ENCODE measurements around the gene BLOC1S2. TPM values are rescaled to one million over a fixed set of nuclear protein-coding genes. Genes with fewer than 3 reads are reported as not detected.

BLOC1S2 gene
- total RNA-seq, 2 experiments from 2014 or later = 49.4 to 55.9 TPM

- CTCF ChIA-PET = no interaction called here
- Histone ChIP-seq H3K36me3 (ENCODE audit: insufficient read depth, low read length) (peaks cover 75% of the 10 kb centered on the region), H3K27ac (ENCODE audit: low read depth in 1 of 2, low read length in 2 of 2) (no peak overlapping the region), H3K27me3 (ENCODE audit: control insufficient read depth in 1 of 2, insufficient read depth in 2 of 2, low read length in 2 of 2) (no peaks in the 10 kb centered on the region), H3K4me3 (ENCODE audit: low read length) (no peak overlapping the region), H3K4me1 (ENCODE audit: insufficient read depth, low read length) (no peaks in the 10 kb centered on the region), H3K9me3 (ENCODE audit: control insufficient read depth in 1 of 2, insufficient read depth in 1 of 2, low read length in 2 of 2) (no peaks in the 10 kb centered on the region)
- Mint-ChIP-seq H3K27ac (no peak overlapping the region), H3K4me1 (ENCODE audit: low read depth) (peaks cover 10% of the 10 kb centered on the region), H3K36me3 (ENCODE audit: low read depth) (peaks cover 92% of the 10 kb centered on the region), H3K27me3 (no peaks in the 10 kb centered on the region), H3K9me3 (no peaks in the 10 kb centered on the region), H3K4me3 (no peak overlapping the region)
- intact Hi-C loops (cut with DNase I, micrococcal nuclease) = no loop called here
- TF ChIP-seq, protein P1, sequence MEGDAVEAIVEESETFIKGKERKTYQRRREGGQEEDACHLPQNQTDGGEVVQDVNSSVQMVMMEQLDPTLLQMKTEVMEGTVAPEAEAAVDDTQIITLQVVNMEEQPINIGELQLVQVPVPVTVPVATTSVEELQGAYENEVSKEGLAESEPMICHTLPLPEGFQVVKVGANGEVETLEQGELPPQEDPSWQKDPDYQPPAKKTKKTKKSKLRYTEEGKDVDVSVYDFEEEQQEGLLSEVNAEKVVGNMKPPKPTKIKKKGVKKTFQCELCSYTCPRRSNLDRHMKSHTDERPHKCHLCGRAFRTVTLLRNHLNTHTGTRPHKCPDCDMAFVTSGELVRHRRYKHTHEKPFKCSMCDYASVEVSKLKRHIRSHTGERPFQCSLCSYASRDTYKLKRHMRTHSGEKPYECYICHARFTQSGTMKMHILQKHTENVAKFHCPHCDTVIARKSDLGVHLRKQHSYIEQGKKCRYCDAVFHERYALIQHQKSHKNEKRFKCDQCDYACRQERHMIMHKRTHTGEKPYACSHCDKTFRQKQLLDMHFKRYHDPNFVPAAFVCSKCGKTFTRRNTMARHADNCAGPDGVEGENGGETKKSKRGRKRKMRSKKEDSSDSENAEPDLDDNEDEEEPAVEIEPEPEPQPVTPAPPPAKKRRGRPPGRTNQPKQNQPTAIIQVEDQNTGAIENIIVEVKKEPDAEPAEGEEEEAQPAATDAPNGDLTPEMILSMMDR (IDR thresholded peaks at IDR 0.05) = no peak
- ATAC-seq (ENCODE audit: poor library complexity) = no peak
- DNase-seq = no peak
- POLR2A ChIA-PET = no interaction called here
These were observed 33.4 kb downstream of the BLOC1S2 start for GRCh38 chr10:100253041-100253440.

GRCh38 chr10:100248820-100249219, 37.7 kb downstream of the BLOC1S2 start:
- TF ChIP-seq, protein P1 (IDR thresholded peaks at IDR 0.05) = no peak
- Histone ChIP-seq H3K27me3 (ENCODE audit: control insufficient read depth in 1 of 2, insufficient read depth in 2 of 2, low read length in 2 of 2) (no peaks in the 10 kb centered on the region), H3K36me3 (ENCODE audit: insufficient read depth, low read length) (peaks cover 82% of the 10 kb centered on the region), H3K27ac (ENCODE audit: low read depth in 1 of 2, low read length in 2 of 2) (no peak overlapping the region), H3K4me1 (ENCODE audit: insufficient read depth, low read length) (no peaks in the 10 kb centered on the region), H3K9me3 (ENCODE audit: control insufficient read depth in 1 of 2, insufficient read depth in 1 of 2, low read length in 2 of 2) (no peaks in the 10 kb centered on the region), H3K4me3 (ENCODE audit: low read length) (no peak overlapping the region)
- CTCF ChIA-PET = no interaction called here
- POLR2A ChIA-PET = no interaction called here
- no peaks in the 10 kb centered on the region for H3K9me3 Mint-ChIP-seq
- intact Hi-C loops (cut with DNase I, micrococcal nuclease) = no loop called here
- H3K4me3 Mint-ChIP-seq = no peak overlapping the region
- ATAC-seq (ENCODE audit: poor library complexity) = no peak
- no peaks in the 10 kb centered on the region for H3K4me1 Mint-ChIP-seq (ENCODE audit: low read depth)
- no peaks in the 10 kb centered on the region for H3K27me3 Mint-ChIP-seq
- no peak overlapping the region for H3K27ac Mint-ChIP-seq
- H3K36me3 Mint-ChIP-seq (ENCODE audit: low read depth) = peaks cover 88% of the 10 kb centered on the region
- DNase-seq = no peak

DNA sequence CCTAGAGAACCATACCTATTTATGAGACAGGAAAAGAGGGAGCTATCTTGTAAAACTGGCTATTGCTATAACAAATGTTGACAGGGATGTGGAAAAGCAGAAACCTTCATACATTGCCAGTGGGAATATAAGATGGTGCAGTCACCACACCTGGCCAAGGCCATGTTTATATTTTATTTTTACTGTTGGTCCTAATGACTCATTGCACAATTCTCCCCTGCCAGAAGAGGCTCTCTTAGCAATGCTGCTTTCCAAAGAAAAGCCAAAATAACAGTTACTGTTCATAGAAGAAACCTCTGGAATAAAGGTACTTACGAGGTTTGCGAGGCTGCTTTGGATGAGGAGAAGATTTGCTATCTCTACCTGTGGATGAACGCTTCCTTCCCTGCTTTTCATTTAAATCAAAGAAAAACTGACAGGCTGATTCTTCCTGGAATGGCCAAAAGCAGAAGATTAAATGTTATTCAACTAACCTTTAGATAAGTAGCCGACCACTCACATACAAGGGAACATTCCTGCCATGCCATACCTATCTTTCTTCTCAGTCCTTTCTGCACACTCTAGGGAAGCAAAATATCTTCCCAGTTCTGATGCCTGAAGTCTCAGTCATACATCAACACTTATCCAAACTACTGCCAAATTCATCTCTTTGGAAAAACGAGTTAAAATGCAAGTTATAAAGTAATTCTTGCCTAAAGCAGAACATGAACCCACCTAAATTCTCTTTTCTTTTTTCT, 40.8 kb downstream of the BLOC1S2 start:
- Histone ChIP-seq H3K27me3 (ENCODE audit: control insufficient read depth in 1 of 2, insufficient read depth in 2 of 2, low read length in 2 of 2) (no peaks in the 10 kb centered on the region), H3K4me1 (ENCODE audit: insufficient read depth, low read length) (no peaks in the 10 kb centered on the region), H3K27ac (ENCODE audit: low read depth in 1 of 2, low read length in 2 of 2) (no peak overlapping the region), H3K9me3 (ENCODE audit: control insufficient read depth in 1 of 2, insufficient read depth in 1 of 2, low read length in 2 of 2) (no peaks in the 10 kb centered on the region), H3K4me3 (ENCODE audit: low read length) (no peak overlapping the region), H3K36me3 (ENCODE audit: insufficient read depth, low read length) (peaks cover 82% of the 10 kb centered on the region)
- ATAC-seq (ENCODE audit: poor library complexity) (no peak), DNase-seq (no peak)
- H3K27ac Mint-ChIP-seq = no peak overlapping the region
- intact Hi-C loops (cut with DNase I, micrococcal nuclease) = no loop called here
- ChIA-PET CTCF (no interaction called here), POLR2A (no interaction called here)
- peaks cover 2% of the 10 kb centered on the region for H3K4me1 Mint-ChIP-seq (ENCODE audit: low read depth)
- no peaks in the 10 kb centered on the region for H3K9me3 Mint-ChIP-seq
- no peaks in the 10 kb centered on the region for H3K27me3 Mint-ChIP-seq
- H3K36me3 Mint-ChIP-seq (ENCODE audit: low read depth) = peaks cover 91% of the 10 kb centered on the region
- no peak overlapping the region for H3K4me3 Mint-ChIP-seq
- TF ChIP-seq, protein P1 (IDR thresholded peaks at IDR 0.05) = no peak

Measured in CD4-positive, alpha-beta T cell (primary cell).